Heart left ventricle (tissue), 16 donors: ENCODE results near the gene MEOX1. TPM values are rescaled to one million over a fixed set of nuclear protein-coding genes. Genes with fewer than 3 reads are reported as not detected.

Source experiments
- ATAC-seq, 4 donors: fragments of 200-7000 bp; cut with Tn5 transposase; one replicate each; pipeline ENCODE4 v1.9.1; 2020 to 2022; ENCODE audit warnings: moderate library complexity in 4 of 4, mild to moderate bottlenecking in 3 of 4, moderate number of reproducible peaks in 1 of 4
- DNase-seq, 5 donors: peaks; one replicate each; pipeline ENCODE4 v3.0.0-alpha.2; 2020
- H3K27ac ChIP-seq, 12 donors: fragments of 200-600 bp; sonication (generic) in 4 of 12; one replicate each; pipeline versions ENCODE4 v1.5.0 to v1.8.0; 2016 to 2022; ENCODE audit warnings: mild to moderate bottlenecking in 2 of 12
- H3K27me3 ChIP-seq, 9 donors: fragments of 200-600 bp; sonication (generic) in 2 of 9; one replicate each; pipeline versions ENCODE4 v1.5.1 to v1.8.0; 2016 to 2022; ENCODE audit warnings: mild to moderate bottlenecking in 3 of 9
- H3K36me3 ChIP-seq, 9 donors: fragments of 200-600 bp; sonication (generic) in 2 of 9; one replicate each; pipeline versions ENCODE4 v1.5.0 to v1.8.0; 2018 to 2022; ENCODE audit warnings: mild to moderate bottlenecking in 2 of 9
- H3K4me1 ChIP-seq, 12 donors: fragments of 200-600 bp; sonication (generic) in 4 of 12; one replicate each; pipeline versions ENCODE4 v1.5.0 to v1.8.0; 2016 to 2022; ENCODE audit warnings: mild to moderate bottlenecking in 3 of 12
- H3K4me3 ChIP-seq, 12 donors: fragments of 200-600 bp; sonication (generic) in 4 of 12; one replicate each; pipeline versions ENCODE4 v1.5.0 to v1.8.0; 2017 to 2022; ENCODE audit warnings: mild to moderate bottlenecking in 9 of 12, moderate library complexity in 4 of 12
- H3K9me3 ChIP-seq, 12 donors: fragments of 200-600 bp; sonication (generic) in 4 of 12; one replicate each; pipeline versions ENCODE4 v1.5.0 to v1.8.0; 2016 to 2022; ENCODE audit warnings: mild to moderate bottlenecking in 1 of 12
- POLR2A ChIP-seq, 2 donors: fragments of 450-650 bp; IDR thresholded peaks; one replicate each; pipeline ENCODE4 v1.6.1; 2017; ENCODE audit warnings: antibody characterized with exemption in 2 of 2, mild to moderate bottlenecking in 2 of 2, moderate library complexity in 2 of 2
- WGBS, 4 donors: extraction: QIAGEN DNeasy Blood & Tissue Kit in 2 of 4; methylation state at CpG; one replicate each; pipeline versions ENCODE4 v1.1.5 to v1.1.7; 2013 to 2018; 5-methylcytosine and 5-hydroxymethylcytosine counted together
- intact Hi-C, 10 donors: fragments of 100-400 bp; cut with DNase I; formaldehyde crosslinking; loops; one replicate each; pipeline versions ENCODE4 v1.11.1 to v1.14.2; 2022
- polyA plus RNA-seq, 2 donors: library from polyadenylated mRNA; stranded (reverse); fragments of 200-250 nt; gene quantifications; one replicate each; pipeline ENCODE4 v1.2.3, GENCODE V29; 2013
- total RNA-seq, 9 donors: library from RNA; depleted of rRNA in 2 of 9; stranded (reverse); fragments of >200 nt in 2 of 9; fragmentation: NEBNext Ultra II Directional in 3 of 9; extraction: Animal tissue kit (Norgen Biotek cat#: 25700) in 3 of 9; gene quantifications; one replicate each; pipeline versions ENCODE4 v1.1.0 to v1.2.4, GENCODE V29; 2016 to 2023
- TF ChIP-seq, protein P1 (sequence below), 12 donors: fragments of 200-600 bp; sonication (generic) in 4 of 12; IDR thresholded peaks; one replicate each; pipeline versions ENCODE4 v1.5.0 to v1.8.0; 2018 to 2022; ENCODE audit warnings: antibody characterized with exemption in 12 of 12, mild to moderate bottlenecking in 5 of 12
- donor health status: ischemic (EF 13 %, LVEDD 7.1; RV severe dilation, severe dysfunction).
- donor health status: healthy with polysubstance abuse.
- donor health status: DM: no; HTN: yes; CAD: no.
- donor health status: DM: no; HTN: no; CAD: no.
- donor health status: ischemic (EF 25% LVEDD 6.9; RV normal size, moderate dysfunction).
- donor health status: ischemic (EF 25% LVEDD 5.7; RV mildly dilated, moderate dysfunction).
- donor health status: healthy.
- donor health status: DM: yes; HTN: yes; CAD: no.
- donor health status: ischemic (EF 35%, LVEDD 5.7; RV mildly dilated, moderate dysfunction).
- donor health status: nonischemic (EF 11% LVEDD 7.7; RV severe dilation, severe dysfunction).
- donor health status: DM: yes; HTN: yes; CAD: no.
- donor health status: PGD.
- donor health status: ischemic (EF 29% LVEDD 5.4; RV normal size, mild dysfunction).
- donor health status: nonischemic (EF 23%, LVEDD 6.1; RV moderate dilation, normal function).

The MEOX1 gene
- total and polyA plus RNA-seq, 11 donors: 9.7 to 24.0 (median 16.1) TPM

DNA sequence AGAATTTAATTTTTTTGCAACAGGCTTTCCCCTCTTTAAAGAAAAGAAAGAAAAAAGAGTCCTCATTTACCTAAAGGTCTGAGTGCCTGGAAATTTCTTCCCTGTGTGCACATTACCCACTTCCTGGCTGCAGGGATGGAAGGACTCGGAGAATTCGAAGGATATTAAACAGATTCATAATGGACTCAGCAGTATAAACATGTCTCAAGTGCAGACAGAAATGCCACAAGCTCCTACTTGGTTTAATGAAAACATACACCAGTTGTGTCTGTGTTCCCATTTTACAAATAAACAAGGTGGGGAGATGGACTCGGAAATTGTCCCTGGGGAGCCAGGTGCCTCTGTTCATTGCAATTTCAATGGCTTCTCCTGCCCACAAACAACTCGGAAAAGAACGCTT lies 47.2 kb downstream of the MEOX1 start:
- Histone ChIP-seq H3K27me3 (no peaks in the 10 kb centered on the region), H3K4me1 (peaks cover 0 to 14% (median 0%) of the 10 kb centered on the region in 12 donors), H3K27ac (no peak overlapping the region), H3K9me3 (no peaks in the 10 kb centered on the region), H3K36me3 (no peaks in the 10 kb centered on the region), H3K4me3 (no peak overlapping the region)
- WGBS, 4 donors: 63 to 85% (median 79%) methylated on average over 5 of the region's 5 CpGs
- ATAC-seq (no peak), DNase-seq (no peak)
- intact Hi-C loops: no loop called here
- TF ChIP-seq, protein P1, sequence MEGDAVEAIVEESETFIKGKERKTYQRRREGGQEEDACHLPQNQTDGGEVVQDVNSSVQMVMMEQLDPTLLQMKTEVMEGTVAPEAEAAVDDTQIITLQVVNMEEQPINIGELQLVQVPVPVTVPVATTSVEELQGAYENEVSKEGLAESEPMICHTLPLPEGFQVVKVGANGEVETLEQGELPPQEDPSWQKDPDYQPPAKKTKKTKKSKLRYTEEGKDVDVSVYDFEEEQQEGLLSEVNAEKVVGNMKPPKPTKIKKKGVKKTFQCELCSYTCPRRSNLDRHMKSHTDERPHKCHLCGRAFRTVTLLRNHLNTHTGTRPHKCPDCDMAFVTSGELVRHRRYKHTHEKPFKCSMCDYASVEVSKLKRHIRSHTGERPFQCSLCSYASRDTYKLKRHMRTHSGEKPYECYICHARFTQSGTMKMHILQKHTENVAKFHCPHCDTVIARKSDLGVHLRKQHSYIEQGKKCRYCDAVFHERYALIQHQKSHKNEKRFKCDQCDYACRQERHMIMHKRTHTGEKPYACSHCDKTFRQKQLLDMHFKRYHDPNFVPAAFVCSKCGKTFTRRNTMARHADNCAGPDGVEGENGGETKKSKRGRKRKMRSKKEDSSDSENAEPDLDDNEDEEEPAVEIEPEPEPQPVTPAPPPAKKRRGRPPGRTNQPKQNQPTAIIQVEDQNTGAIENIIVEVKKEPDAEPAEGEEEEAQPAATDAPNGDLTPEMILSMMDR (IDR thresholded peaks at IDR 0.05): no peak
- TF ChIP-seq POLR2A (IDR thresholded peaks at IDR 0.05): no peak

DNA sequence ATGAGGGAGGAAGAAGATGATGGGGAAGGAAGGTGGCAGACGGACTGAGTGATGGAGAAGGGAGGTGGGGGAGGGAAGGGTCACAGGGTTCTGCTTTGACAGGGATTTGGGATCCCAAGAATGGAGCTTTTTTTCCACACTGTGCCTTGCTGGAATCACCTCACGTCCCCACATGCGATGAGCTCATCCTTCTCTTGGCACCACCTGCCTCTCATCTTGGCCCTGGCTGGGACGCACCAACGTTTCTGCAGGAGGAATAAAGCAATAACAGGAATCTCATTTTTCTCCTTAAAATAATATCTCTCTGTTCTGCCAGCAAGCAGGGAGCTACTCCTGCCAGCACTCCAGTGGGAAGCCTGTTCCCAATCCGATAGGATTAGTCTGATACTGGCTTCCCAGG lies 47.8 kb downstream of the MEOX1 start:
- ATAC-seq (no peak), DNase-seq (no peak)
- Histone ChIP-seq H3K9me3 (no peaks in the 10 kb centered on the region), H3K36me3 (no peaks in the 10 kb centered on the region), H3K4me3 (no peak overlapping the region), H3K27ac (no peak overlapping the region), H3K27me3 (no peaks in the 10 kb centered on the region), H3K4me1 (peaks cover 0 to 14% (median 0%) of the 10 kb centered on the region in 12 donors)
- intact Hi-C loops: no loop called here
- WGBS, 4 donors: 61 to 69% (median 63%) methylated on average over 6 of the region's 6 CpGs
- no peak for TF ChIP-seq POLR2A (IDR thresholded peaks at IDR 0.05)
- TF ChIP-seq, protein P1 (IDR thresholded peaks at IDR 0.05): no peak

DNA sequence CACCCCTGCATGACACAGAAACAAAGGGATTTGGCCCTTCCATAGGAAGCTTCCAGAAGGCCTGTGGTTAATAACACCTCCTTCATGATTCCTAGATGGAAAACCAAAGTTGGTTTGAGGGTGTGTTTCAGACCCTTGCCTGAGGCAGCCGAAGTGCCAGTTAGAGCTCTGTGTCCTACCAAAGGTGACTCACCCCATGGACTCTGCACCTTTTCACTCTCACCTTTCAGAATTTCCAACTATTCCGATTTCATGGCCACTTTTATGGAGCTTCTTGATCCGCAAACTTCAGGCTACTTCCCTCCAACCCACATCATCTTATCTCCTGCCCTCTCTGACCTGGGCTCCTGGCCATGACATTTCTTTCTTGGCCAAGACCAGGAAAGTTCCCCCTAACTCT lies 49.2 kb downstream of the MEOX1 start:
- no peak for ATAC-seq
- no peaks in the 10 kb centered on the region for H3K27me3 ChIP-seq
- H3K4me3 ChIP-seq: no peak overlapping the region
- no peaks in the 10 kb centered on the region for H3K9me3 ChIP-seq
- H3K27ac ChIP-seq: no peak overlapping the region
- intact Hi-C loops: no loop called here
- TF ChIP-seq, protein P1 (IDR thresholded peaks at IDR 0.05): no peak
- TF ChIP-seq POLR2A (IDR thresholded peaks at IDR 0.05): no peak
- DNase-seq: no peak
- peaks cover 0 to 14% (median 0%) of the 10 kb centered on the region in 12 donors for H3K4me1 ChIP-seq
- WGBS, 4 donors: 91 to 94% (median 92%) methylated on average over 3 of the region's 3 CpGs
- no peaks in the 10 kb centered on the region for H3K36me3 ChIP-seq

DNA sequence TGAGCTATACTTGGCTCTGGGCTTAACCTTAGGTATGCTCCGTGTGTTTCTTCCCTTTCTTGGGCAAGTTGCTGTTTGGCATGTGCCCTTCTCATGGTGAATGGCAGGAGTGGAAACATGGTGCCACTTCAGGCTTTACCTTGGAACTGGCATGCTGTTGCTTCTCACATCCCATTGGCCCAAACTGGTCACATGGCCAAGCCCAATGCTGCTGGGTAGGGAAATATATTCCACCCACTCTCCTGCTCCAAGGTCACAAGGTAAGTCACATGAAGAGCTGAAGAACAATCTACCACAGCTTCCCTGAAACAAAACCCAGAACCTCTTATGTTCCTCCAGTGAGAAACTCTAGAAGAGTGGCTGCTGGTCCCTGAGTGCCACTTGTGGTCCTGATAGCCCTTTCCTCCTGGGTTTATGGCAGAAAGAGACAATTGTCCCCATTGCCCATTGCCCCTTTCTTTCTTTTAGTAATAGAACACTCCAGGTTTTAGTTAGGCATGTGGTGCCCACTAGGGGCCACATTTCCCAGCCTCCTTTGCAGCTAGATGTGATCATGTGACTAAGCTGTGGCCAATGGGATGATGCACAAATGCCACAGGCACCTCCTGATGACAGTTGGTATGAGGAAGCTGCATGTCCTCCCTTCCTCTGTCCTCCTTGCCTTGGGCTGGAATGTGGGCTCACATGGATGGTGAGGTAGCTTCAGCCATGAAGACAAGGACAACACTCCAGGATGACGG lies 50.3 kb downstream of the MEOX1 start:
- H3K9me3 ChIP-seq: no peaks in the 10 kb centered on the region
- H3K4me1 ChIP-seq: peaks cover 0 to 14% (median 0%) of the 10 kb centered on the region in 12 donors
- intact Hi-C loops: no loop called here
- WGBS, 4 donors: 92 to 97% (median 95%) methylated on average over 2 of the region's 2 CpGs
- no peak for TF ChIP-seq POLR2A (IDR thresholded peaks at IDR 0.05)
- TF ChIP-seq, protein P1 (IDR thresholded peaks at IDR 0.05): no peak
- ATAC-seq: no peak
- H3K4me3 ChIP-seq: no peak overlapping the region
- no peak for DNase-seq
- H3K36me3 ChIP-seq: no peaks in the 10 kb centered on the region
- H3K27me3 ChIP-seq: no peaks in the 10 kb centered on the region
- no peak overlapping the region for H3K27ac ChIP-seq
